Panc1 (cell line): ENCODE data around the gene CD320. TPM values are rescaled to one million over a fixed set of nuclear protein-coding genes. Genes with fewer than 3 reads are reported as not detected.

Experiments
- ATAC-seq: fragments of 200-7000 bp; cut with Tn5 transposase; 2 replicates; pipeline ENCODE4 v1.9.1; 2020; ENCODE audit warnings: mild to moderate bottlenecking, moderate library complexity
- BruUV-seq: library from RNA; stranded (reverse); fragments of 400-500 nt; replicated peaks from 2 replicates; lab custom pipeline; 2021; lab: Mats Ljungman, UMichigan
- CTCF ChIA-PET: fragments of 300-600 bp; sonication (Branson Sonifier 250); formaldehyde crosslinking; loops from one replicate; lab custom pipeline; 2022; ENCODE audit warnings: antibody characterized with exemption; lab: Charles Lee
- POLR2A ChIA-PET: fragments of 300-600 bp; sonication (Branson Sonifier 250); formaldehyde crosslinking; loops from one replicate; lab custom pipeline; 2022; ENCODE audit warnings: antibody characterized with exemption; lab: Charles Lee
- DNase-seq: peaks from one replicate; pipeline ENCODE4 v3.0.0-alpha.2; 2010; ENCODE audit warnings: low read depth, low spot score
- H3K27ac ChIP-seq: 2 replicates; pipeline ENCODE4 v1.5.1; 2011; ENCODE audit warnings: mild to moderate bottlenecking, low read length, inconsistent platforms
- H3K27me3 ChIP-seq: fragments of 200-500 bp; sonication (Bioruptor generic); 2 replicates; pipeline ENCODE4 v1.6.0; 2014; ENCODE audit warnings: low read length, inconsistent platforms; ENCODE audit not compliant: control insufficient read depth, insufficient read depth
- H3K36me3 ChIP-seq: fragments of 200-500 bp; sonication (Bioruptor generic); 2 replicates; pipeline ENCODE4 v1.5.1; 2014; ENCODE audit warnings: inconsistent platforms, mild to moderate bottlenecking, low read length, moderate library complexity; ENCODE audit not compliant: control insufficient read depth, insufficient read depth
- H3K4me1 ChIP-seq: 2 replicates; pipeline ENCODE4 v1.5.1; 2011; ENCODE audit warnings: inconsistent platforms, mild to moderate bottlenecking, low read length, moderate library complexity; ENCODE audit not compliant: control insufficient read depth, insufficient read depth
- H3K4me3 ChIP-seq, 2 experiments: 2 replicates each; pipeline ENCODE4 v1.5.1; 2011 to 2012; ENCODE audit warnings: low read depth in 2 of 2, low read length in 2 of 2, mild to moderate bottlenecking in 2 of 2, inconsistent platforms in 1 of 2, moderate library complexity in 1 of 2
- H3K9me3 ChIP-seq: fragments of 200-500 bp; sonication (Bioruptor generic); 2 replicates; pipeline ENCODE4 v1.5.1; 2014; ENCODE audit warnings: low read depth, mild to moderate bottlenecking, inconsistent platforms, low read length, moderate library complexity; ENCODE audit not compliant: control insufficient read depth, insufficient read depth
- CTCF ChIP-seq: fragments of 450-650 bp; IDR thresholded peaks from 2 replicates; pipeline ENCODE4 v1.5.1; 2017; ENCODE audit warnings: mild to moderate bottlenecking
- POLR2AphosphoS5 ChIP-seq: IDR thresholded peaks from 2 replicates; pipeline ENCODE4 v1.6.1; 2012; ENCODE audit warnings: mild to moderate bottlenecking, low read depth, low read length, moderate library complexity
- REST ChIP-seq, 2 experiments: IDR thresholded peaks; 2 replicates each; pipeline ENCODE4 v1.6.1; 2011 to 2012; ENCODE audit warnings: low read depth in 2 of 2, control low read depth in 1 of 2, low read length in 1 of 2, mild to moderate bottlenecking in 1 of 2, moderate library complexity in 1 of 2; ENCODE audit not compliant: insufficient read depth in 1 of 2
- SIN3A ChIP-seq: IDR thresholded peaks from 2 replicates; pipeline ENCODE4 v1.6.1; 2012; ENCODE audit warnings: low read depth, mild to moderate bottlenecking, low read length, moderate library complexity, borderline replicate concordance; ENCODE audit not compliant: insufficient read depth
- TCF7L2 ChIP-seq: IDR thresholded peaks from 2 replicates; pipeline ENCODE4 v1.6.1; 2011; ENCODE audit warnings: mild to moderate bottlenecking, low read depth, low read length, inconsistent platforms
- in situ Hi-C: cut with HindIII; loops from 2 replicates; pipeline ENCODE4 v1.10.0; 2016; ENCODE audit warnings: low sequenced_read_pairs, low pct_unique_long_range_greater_than_20kb
- intact Hi-C: fragments of 100-400 bp; cut with micrococcal nuclease; formaldehyde crosslinking; loops from one replicate; pipeline ENCODE4 v1.10.0; 2022; ENCODE audit not compliant: unreplicated experiment
- total RNA-seq: library from RNA; stranded (reverse); gene quantifications from one replicate; pipeline ENCODE4 v1.2.1, GENCODE V29; 2021; ENCODE audit not compliant: unreplicated experiment

The CD320 gene
- total RNA-seq, 1 experiment from 2014 or later, result 120 TPM

- BruUV-seq, result no TSS peak
- H3K4me1 ChIP-seq, result no peaks in the 10 kb centered on the region
- DNase-seq, result no peak
- ChIA-PET CTCF (interaction anchor here (0.7 kb wide), 1 partner anchor 31 kb away, joined by 4 read pairs; no protein-coding TSS in a partner anchor), POLR2A (interaction anchor here (0.5 kb wide), 1 partner anchor 160 kb away, joined by 3 read pairs; no protein-coding TSS in a partner anchor)
- H3K27ac ChIP-seq, result no peak overlapping the region
- no peaks in the 10 kb centered on the region; the same call in 1 of the 2 replicates for H3K27me3 ChIP-seq
- H3K36me3 ChIP-seq, result no peaks in the 10 kb centered on the region
- peak; percentile 73 for ATAC-seq
- H3K4me3 ChIP-seq, result peak overlapping the region in 1 of 2 experiments; percentile 31; a peak in 3 of 4 replicates
- H3K9me3 ChIP-seq, result no peaks in the 10 kb centered on the region
- in situ Hi-C loops (no loop called here), intact Hi-C loops (no loop called here)
- TF ChIP-seq TCF7L2, result no peak
- TF ChIP-seq CTCF, result peak; percentile 62; the same call in 1 of the 2 replicates
- no peak for TF ChIP-seq POLR2AphosphoS5
- no peak for TF ChIP-seq REST (IDR thresholded peaks at IDR 0.05; ENCODE audit: insufficient read depth in 1 of 2, low read depth in 2 of 2, low read length in 1 of 2)
These were observed 27.3 kb upstream of the CD320 start for GRCh38 chr19:8335343-8336071.

- Histone ChIP-seq H3K27ac (no peak overlapping the region), H3K4me1 (no peaks in the 10 kb centered on the region), H3K27me3 (no peaks in the 10 kb centered on the region; the same call in 1 of the 2 replicates), H3K36me3 (no peaks in the 10 kb centered on the region), H3K4me3 (peak overlapping the region in 1 of 2 experiments; percentile 31; a peak in 3 of 4 replicates), H3K9me3 (no peaks in the 10 kb centered on the region)
- BruUV-seq, result no TSS peak
- ChIA-PET POLR2A (interaction anchor here (0.5 kb wide), 1 partner anchor 10 kb away, joined by 3 read pairs; no protein-coding TSS in a partner anchor), CTCF (interaction anchor here (0.5 to 0.7 kb wide), 2 partner anchors 22 to 30 kb away, joined by 3 to 4 read pairs; no protein-coding TSS in a partner anchor)
- in situ Hi-C loops, result no loop called here
- DNase-seq (no peak), ATAC-seq (peak; percentile 91)
- TF ChIP-seq CTCF (no peak), SIN3A (no peak), POLR2AphosphoS5 (no peak), TCF7L2 (no peak)
- intact Hi-C loops, result no loop called here
These were observed 26.5 kb upstream of the CD320 start for GRCh38 chr19:8334458-8335342.
